Stimulated activated CD8-positive, alpha-beta memory T cell treated with anti-CD3 and anti-CD28 coated beads, Interleukin-2, amount 100 ng/mL, for 48 hours (primary cell): ENCODE data around the gene VMP1.
A peak's percentile ranks its signal among the peaks of the same experiment; 100 is the strongest.
"Not testable (repeated sequence)": the region's sequence is repeated elsewhere in the genome, so short reads cannot be mapped to it uniquely, and the experiment has no call there.

Experiments used
- DNase-seq, 2 donors: peaks; one replicate each; pipeline ENCODE4 v3.0.0-alpha.2; 2020; ENCODE audit warnings: low read depth in 2 of 2

VMP1 gene

GRCh38 chr17:59776577-59776976 is 69.1 kb downstream of the VMP1 start:
- no peak for DNase-seq

- DNase-seq = no peak
These were observed 69.6 kb downstream of the VMP1 start for GRCh38 chr17:59777033-59777432.

- no peak for DNase-seq
These were observed 71.5 kb downstream of the VMP1 start for GRCh38 chr17:59778996-59779395.

GRCh38 chr17:59779521-59779920 is 72.1 kb downstream of the VMP1 start:
- DNase-seq = no peak

- DNase-seq = not testable (repeated sequence)
These were observed 73.1 kb downstream of the VMP1 start for GRCh38 chr17:59780548-59780947.

- no peak for DNase-seq
These were observed 76.0 kb downstream of the VMP1 start for GRCh38 chr17:59783221-59784047.

- no peak for DNase-seq
These were observed 77.8 kb downstream of the VMP1 start for GRCh38 chr17:59785091-59785799.

GRCh38 chr17:59786213-59786535 is 78.7 kb downstream of the VMP1 start:
- DNase-seq = no peak

GRCh38 chr17:59786536-59787319 is 79.3 kb downstream of the VMP1 start:
- DNase-seq = peak; percentile 22 to 50

GRCh38 chr17:59789849-59790248 is 82.4 kb downstream of the VMP1 start:
- not testable (repeated sequence) for DNase-seq

GRCh38 chr17:59790418-59790817 is 83.0 kb downstream of the VMP1 start:
- not testable (repeated sequence) for DNase-seq

- no peak for DNase-seq
These were observed 83.5 kb downstream of the VMP1 start for GRCh38 chr17:59790910-59791309.

- DNase-seq = no peak
These were observed 84.4 kb downstream of the VMP1 start for GRCh38 chr17:59791603-59792457.

GRCh38 chr17:59792458-59792823 is 85.0 kb downstream of the VMP1 start:
- DNase-seq = not testable (repeated sequence)

GRCh38 chr17:59793205-59793604 is 85.8 kb downstream of the VMP1 start:
- DNase-seq = no peak

GRCh38 chr17:59796138-59796537 is 88.7 kb downstream of the VMP1 start:
- DNase-seq = no peak

- no peak for DNase-seq
These were observed 89.3 kb downstream of the VMP1 start for GRCh38 chr17:59796785-59797205.

GRCh38 chr17:59798111-59798510 is 90.7 kb downstream of the VMP1 start:
- DNase-seq = no peak

GRCh38 chr17:59800530-59800942 is 93.1 kb downstream of the VMP1 start:
- no peak for DNase-seq

- DNase-seq = no peak
These were observed 94.7 kb downstream of the VMP1 start for GRCh38 chr17:59802160-59802559.

GRCh38 chr17:59804901-59805465 is 97.5 kb downstream of the VMP1 start:
- no peak for DNase-seq
